CD4-positive, alpha-beta T cell (primary cell): ENCODE data around the gene CYB5R3. TPM values are rescaled to one million over a fixed set of nuclear protein-coding genes. Genes with fewer than 3 reads are reported as not detected.

Experiments
- ATAC-seq: fragments of 200-7000 bp; cut with Tn5 transposase; one replicate; pipeline ENCODE4 v1.10.0; 2022; ENCODE audit warnings: mild to moderate bottlenecking; ENCODE audit not compliant: poor library complexity
- CTCF ChIA-PET: fragments of 350-600 bp; sonication (Branson Sonifier 250); formaldehyde crosslinking; loops from one replicate; lab custom pipeline; 2021; ENCODE audit warnings: antibody characterized with exemption, inconsistent platforms; lab: Charles Lee
- POLR2A ChIA-PET: fragments of 350-600 bp; sonication (Branson Sonifier 250); formaldehyde crosslinking; loops from one replicate; lab custom pipeline; 2021; ENCODE audit warnings: antibody characterized with exemption, inconsistent platforms; lab: Charles Lee
- DNase-seq, 14 experiments: peaks; one replicate each; pipeline ENCODE4 v3.0.0-alpha.2; 2013 to 2020; ENCODE audit warnings: mixed read lengths in 2 of 14
- H3K27ac ChIP-seq, 2 donors: one replicate each; pipeline versions ENCODE4 v1.5.1 to v1.7.0; 2013; ENCODE audit warnings: low read length in 2 of 2, low read depth in 1 of 2, mild to moderate bottlenecking in 1 of 2
- H3K27me3 ChIP-seq, 2 experiments: 1 replicate in 1 of 2; 2 replicates in 1 of 2; pipeline versions ENCODE4 v1.6.1 to v1.7.0; 2013; ENCODE audit warnings: low read length in 2 of 2, control low read depth in 1 of 2, mild to moderate bottlenecking in 1 of 2, moderate library complexity in 1 of 2; ENCODE audit not compliant: insufficient read depth in 2 of 2, control insufficient read depth in 1 of 2
- H3K36me3 ChIP-seq: one replicate; pipeline ENCODE4 v1.6.1; 2013; ENCODE audit warnings: low read length, control low read depth; ENCODE audit not compliant: insufficient read depth
- H3K4me1 ChIP-seq: one replicate; pipeline ENCODE4 v1.6.1; 2013; ENCODE audit warnings: low read length, control low read depth; ENCODE audit not compliant: insufficient read depth
- H3K4me3 ChIP-seq: one replicate; pipeline ENCODE4 v1.5.1; 2013; ENCODE audit warnings: mild to moderate bottlenecking, low read length, moderate library complexity
- H3K9me3 ChIP-seq, 2 experiments: 1 replicate in 1 of 2; 2 replicates in 1 of 2; pipeline versions ENCODE4 v1.6.1 to v1.7.0; 2013; ENCODE audit warnings: low read length in 2 of 2, mild to moderate bottlenecking in 2 of 2, control low read depth in 1 of 2, moderate library complexity in 1 of 2; ENCODE audit not compliant: control insufficient read depth in 1 of 2, insufficient read depth in 1 of 2
- H3K27ac Mint-ChIP-seq: one replicate; pipeline ENCODE4 v1.8.0; 2020; ENCODE audit warnings: mixed read lengths
- H3K27me3 Mint-ChIP-seq: one replicate; pipeline ENCODE4 v1.8.0; 2021; ENCODE audit warnings: mixed read lengths
- H3K36me3 Mint-ChIP-seq: one replicate; pipeline ENCODE4 v1.8.0; 2021; ENCODE audit warnings: low read depth, mixed read lengths
- H3K4me1 Mint-ChIP-seq: one replicate; pipeline ENCODE4 v1.8.0; 2021; ENCODE audit warnings: low read depth, mixed read lengths
- H3K4me3 Mint-ChIP-seq: one replicate; pipeline ENCODE4 v1.8.0; 2020; ENCODE audit warnings: mild to moderate bottlenecking, mixed read lengths
- H3K9me3 Mint-ChIP-seq: one replicate; pipeline ENCODE4 v1.8.0; 2020; ENCODE audit warnings: mixed read lengths
- CTCF ChIP-seq: fragments of 200-600 bp; IDR thresholded peaks from one replicate; pipeline ENCODE4 v1.8.0; 2022; ENCODE audit warnings: antibody characterized with exemption, mild to moderate bottlenecking
- intact Hi-C, 2 experiments: fragments of 100-400 bp; cut with DNase I in 1 of 2; cut with micrococcal nuclease in 1 of 2; formaldehyde crosslinking; loops; one replicate each; pipeline versions ENCODE4 v1.15.1 to v1.9.0; 2023 to 2025; cut with DNase I, micrococcal nuclease
- total RNA-seq, 174 experiments: library from RNA in 2 of 174; stranded (reverse) in 2 of 174; gene quantifications; one replicate each; pipeline ENCODE4 v1.2.3 and lab custom pipeline; 2021 to 2026

The CYB5R3 gene
- total RNA-seq, 2 experiments from 2014 or later, result 39.8 to 41.2 TPM

GRCh38 chr22:42641801-42642413 is 7.3 kb downstream of the CYB5R3 start:
- Mint-ChIP-seq H3K4me1 (peaks cover 23% of the 10 kb centered on the region), H3K27me3 (no peaks in the 10 kb centered on the region), H3K9me3 (no peaks in the 10 kb centered on the region), H3K4me3 (no peak overlapping the region), H3K36me3 (peaks cover 11% of the 10 kb centered on the region), H3K27ac (no peak overlapping the region)
- ATAC-seq, result no peak
- no peak for TF ChIP-seq CTCF
- H3K4me3 ChIP-seq, result no peak overlapping the region
- DNase-seq, result no peak
- no peaks in the 10 kb centered on the region for H3K9me3 ChIP-seq
- CTCF ChIA-PET, result interaction anchor here (0.7 kb wide), 1 partner anchor 13 kb away, joined by 3 read pairs; no protein-coding TSS in a partner anchor
- H3K4me1 ChIP-seq, result peaks cover 33% of the 10 kb centered on the region
- H3K36me3 ChIP-seq, result peaks cover 7% of the 10 kb centered on the region
- POLR2A ChIA-PET, result no interaction called here
- H3K27ac ChIP-seq, result no peak overlapping the region
- intact Hi-C loops, result no loop called here
- no peaks in the 10 kb centered on the region for H3K27me3 ChIP-seq

GRCh38 chr22:42639541-42640241 is 9.5 kb downstream of the CYB5R3 start:
- H3K27ac ChIP-seq, result no peak overlapping the region
- Mint-ChIP-seq H3K4me3 (no peak overlapping the region), H3K27me3 (no peaks in the 10 kb centered on the region), H3K36me3 (peaks cover 22% of the 10 kb centered on the region), H3K9me3 (no peaks in the 10 kb centered on the region), H3K4me1 (peaks cover 12% of the 10 kb centered on the region), H3K27ac (no peak overlapping the region)
- ChIA-PET POLR2A (no interaction called here), CTCF (no interaction called here)
- peaks cover 19% of the 10 kb centered on the region for H3K36me3 ChIP-seq
- H3K9me3 ChIP-seq, result no peaks in the 10 kb centered on the region
- peaks cover 12% of the 10 kb centered on the region for H3K4me1 ChIP-seq
- no peaks in the 10 kb centered on the region for H3K27me3 ChIP-seq
- H3K4me3 ChIP-seq, result no peak overlapping the region
- DNase-seq, result no peak
- intact Hi-C loops, result no loop called here
- no peak for TF ChIP-seq CTCF
- ATAC-seq, result peak; percentile 29

GRCh38 chr22:42637555-42637954 is 11.6 kb downstream of the CYB5R3 start:
- Mint-ChIP-seq H3K9me3 (no peaks in the 10 kb centered on the region), H3K4me3 (no peak overlapping the region), H3K27me3 (no peaks in the 10 kb centered on the region), H3K27ac (no peak overlapping the region), H3K4me1 (peaks cover under 1% of the 10 kb centered on the region), H3K36me3 (peaks cover 29% of the 10 kb centered on the region)
- no peak for TF ChIP-seq CTCF
- POLR2A ChIA-PET, result no interaction called here
- H3K9me3 ChIP-seq, result no peaks in the 10 kb centered on the region
- no peak overlapping the region for H3K4me3 ChIP-seq
- H3K36me3 ChIP-seq, result peaks cover 32% of the 10 kb centered on the region
- CTCF ChIA-PET, result no interaction called here
- ATAC-seq (no peak), DNase-seq (no peak)
- no peaks in the 10 kb centered on the region for H3K27me3 ChIP-seq
- no peak overlapping the region for H3K27ac ChIP-seq
- intact Hi-C loops, result no loop called here
- H3K4me1 ChIP-seq, result no peaks in the 10 kb centered on the region
